Tibial nerve (tissue), 4 donors: Measurements from ENCODE around the gene FGGY. TPM values are rescaled to one million over a fixed set of nuclear protein-coding genes. Genes with fewer than 3 reads are reported as not detected.

ENCODE experiments used
- DNase-seq, 2 donors: peaks; one replicate each; pipeline ENCODE4 v3.0.0-alpha.2; 2019; ENCODE audit warnings: low spot score in 2 of 2
- H3K27ac ChIP-seq, 4 donors: fragments of 200-600 bp; sonication (generic) in 3 of 4; one replicate each; pipeline ENCODE4 v1.5.1; 2017 to 2019; ENCODE audit warnings: mild to moderate bottlenecking in 1 of 4
- H3K27me3 ChIP-seq, 2 donors: fragments of 200-600 bp; sonication (generic) in 1 of 2; one replicate each; pipeline versions ENCODE4 v1.5.1 to v1.6.0; 2017 to 2019
- H3K36me3 ChIP-seq, 3 donors: fragments of 200-600 bp; sonication (generic); one replicate each; pipeline ENCODE4 v1.5.1; 2018 to 2019
- H3K4me1 ChIP-seq, 4 donors: fragments of 200-600 bp; sonication (generic) in 3 of 4; one replicate each; pipeline ENCODE4 v1.5.1; 2017 to 2019
- H3K4me3 ChIP-seq, 4 donors: fragments of 200-600 bp; sonication (generic) in 3 of 4; one replicate each; pipeline ENCODE4 v1.5.1; 2017 to 2019; ENCODE audit warnings: mild to moderate bottlenecking in 1 of 4, moderate library complexity in 1 of 4
- H3K9me3 ChIP-seq, 4 donors: fragments of 200-600 bp; sonication (generic) in 3 of 4; one replicate each; pipeline ENCODE4 v1.5.1; 2017 to 2019
- EP300 ChIP-seq, 2 donors: sonication (generic); formaldehyde crosslinking; IDR thresholded peaks; one replicate each; pipeline ENCODE4 v1.6.1; 2017; ENCODE audit warnings: antibody characterized with exemption in 2 of 2, mild to moderate bottlenecking in 1 of 2
- POLR2A ChIP-seq, 2 donors: fragments of 450-650 bp; IDR thresholded peaks; one replicate each; pipeline ENCODE4 v1.6.1; 2017; ENCODE audit warnings: antibody characterized with exemption in 2 of 2, mild to moderate bottlenecking in 2 of 2, moderate library complexity in 2 of 2
- WGBS, 2 donors: methylation state at CpG; one replicate each; pipeline ENCODE4 v1.1.5; 2018; 5-methylcytosine and 5-hydroxymethylcytosine counted together
- total RNA-seq, 4 donors: library from RNA; depleted of rRNA; stranded (reverse); fragments of >200 nt; gene quantifications; one replicate each; pipeline ENCODE4 v1.1.0, GENCODE V29; 2016
- TF ChIP-seq, protein P1 (sequence below), 5 experiments: fragments of 200-600 bp in 3 of 5; fragments of 450-650 bp in 2 of 5; sonication (generic) in 3 of 5; IDR thresholded peaks; one replicate each; pipeline ENCODE4 v1.5.1; 2016 to 2019; ENCODE audit warnings: antibody characterized with exemption in 5 of 5, mild to moderate bottlenecking in 3 of 5, moderate library complexity in 2 of 5

Gene FGGY
- total RNA-seq, 4 donors from 2014 or later = 27.0 to 40.6 (median 32.9) TPM

DNA sequence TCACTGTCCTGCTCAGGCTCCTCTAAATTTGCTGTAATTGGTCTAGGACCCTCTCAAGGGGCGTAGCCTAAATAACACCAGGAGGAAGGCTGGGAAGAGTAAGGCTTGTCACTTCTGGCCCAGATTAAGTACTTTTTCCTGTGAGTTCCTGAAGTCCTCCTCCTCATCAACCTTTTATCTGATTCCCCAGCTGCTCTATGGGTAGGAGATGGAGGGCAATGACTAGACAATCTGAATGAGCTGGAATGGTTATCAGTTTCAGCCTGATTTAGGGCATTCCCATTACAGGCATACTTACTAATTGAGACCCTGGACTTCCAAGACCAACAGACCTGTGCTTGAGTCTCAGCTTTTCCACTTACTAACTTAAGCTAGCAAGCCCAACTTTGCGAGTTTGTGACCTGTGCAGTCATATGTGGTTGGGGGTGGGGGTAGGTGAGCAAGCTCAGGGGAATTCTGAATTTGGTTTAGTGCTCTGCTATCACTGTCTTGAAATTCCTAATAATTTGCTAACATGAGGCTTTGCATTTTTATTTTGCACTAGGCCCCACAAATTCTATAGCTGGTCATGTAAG is 18.0 kb upstream of the FGGY start:
- Histone ChIP-seq H3K4me3 (no peak overlapping the region), H3K4me1 (no peaks in the 10 kb centered on the region), H3K27me3 (no peaks in the 10 kb centered on the region), H3K27ac (no peak overlapping the region), H3K9me3 (no peaks in the 10 kb centered on the region), H3K36me3 (no peaks in the 10 kb centered on the region)
- 97 to 100% methylated on average over 2 of the region's 2 CpGs for WGBS, 2 donors
- DNase-seq = no peak
- no peak for TF ChIP-seq POLR2A (IDR thresholded peaks at IDR 0.05)
- TF ChIP-seq EP300 (IDR thresholded peaks at IDR 0.05) = no peak
- TF ChIP-seq, protein P1, sequence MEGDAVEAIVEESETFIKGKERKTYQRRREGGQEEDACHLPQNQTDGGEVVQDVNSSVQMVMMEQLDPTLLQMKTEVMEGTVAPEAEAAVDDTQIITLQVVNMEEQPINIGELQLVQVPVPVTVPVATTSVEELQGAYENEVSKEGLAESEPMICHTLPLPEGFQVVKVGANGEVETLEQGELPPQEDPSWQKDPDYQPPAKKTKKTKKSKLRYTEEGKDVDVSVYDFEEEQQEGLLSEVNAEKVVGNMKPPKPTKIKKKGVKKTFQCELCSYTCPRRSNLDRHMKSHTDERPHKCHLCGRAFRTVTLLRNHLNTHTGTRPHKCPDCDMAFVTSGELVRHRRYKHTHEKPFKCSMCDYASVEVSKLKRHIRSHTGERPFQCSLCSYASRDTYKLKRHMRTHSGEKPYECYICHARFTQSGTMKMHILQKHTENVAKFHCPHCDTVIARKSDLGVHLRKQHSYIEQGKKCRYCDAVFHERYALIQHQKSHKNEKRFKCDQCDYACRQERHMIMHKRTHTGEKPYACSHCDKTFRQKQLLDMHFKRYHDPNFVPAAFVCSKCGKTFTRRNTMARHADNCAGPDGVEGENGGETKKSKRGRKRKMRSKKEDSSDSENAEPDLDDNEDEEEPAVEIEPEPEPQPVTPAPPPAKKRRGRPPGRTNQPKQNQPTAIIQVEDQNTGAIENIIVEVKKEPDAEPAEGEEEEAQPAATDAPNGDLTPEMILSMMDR (IDR thresholded peaks at IDR 0.05) = no peak

- DNase-seq = no peak
- Histone ChIP-seq H3K9me3 (no peaks in the 10 kb centered on the region), H3K27me3 (no peaks in the 10 kb centered on the region), H3K27ac (no peak overlapping the region), H3K4me1 (no peaks in the 10 kb centered on the region), H3K4me3 (no peak overlapping the region), H3K36me3 (no peaks in the 10 kb centered on the region)
- TF ChIP-seq POLR2A (IDR thresholded peaks at IDR 0.05) (no peak), EP300 (IDR thresholded peaks at IDR 0.05) (no peak)
- TF ChIP-seq, protein P1 (IDR thresholded peaks at IDR 0.05) = no peak
- WGBS, 2 donors = 75 to 82% methylated on average over 5 of the region's 5 CpGs
These were observed 17.2 kb upstream of the FGGY start for GRCh38 chr1:59279645-59280044.

DNA sequence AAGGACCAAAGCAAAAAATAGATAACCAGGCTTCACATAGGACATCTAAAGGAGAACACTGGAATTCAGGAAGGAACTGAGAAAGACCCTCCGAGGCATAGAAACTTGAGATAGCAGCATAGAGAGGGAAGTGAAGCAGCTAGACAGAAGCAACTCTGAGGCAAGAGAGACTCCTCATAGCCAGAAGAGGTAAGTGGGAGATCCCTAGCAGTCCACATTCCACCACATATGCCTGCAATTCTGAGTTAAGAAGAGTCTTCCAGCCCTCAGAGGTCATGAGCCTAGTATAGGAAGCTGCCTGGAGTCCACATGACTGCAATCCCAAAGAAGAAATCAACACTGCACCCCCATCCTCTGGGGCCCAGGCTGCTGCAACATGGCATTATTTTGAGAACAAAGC is 13.9 kb upstream of the FGGY start:
- 68 to 77% methylated on average over 1 of the region's 1 CpG for WGBS, 2 donors
- H3K36me3 ChIP-seq = no peaks in the 10 kb centered on the region
- H3K9me3 ChIP-seq = no peaks in the 10 kb centered on the region
- no peaks in the 10 kb centered on the region for H3K4me1 ChIP-seq
- H3K27me3 ChIP-seq = no peaks in the 10 kb centered on the region
- no peak for DNase-seq
- H3K4me3 ChIP-seq = no peak overlapping the region
- TF ChIP-seq, protein P1 (IDR thresholded peaks at IDR 0.05) = no peak
- no peak for TF ChIP-seq POLR2A (IDR thresholded peaks at IDR 0.05)
- TF ChIP-seq EP300 (IDR thresholded peaks at IDR 0.05) = no peak
- no peak overlapping the region for H3K27ac ChIP-seq

DNA sequence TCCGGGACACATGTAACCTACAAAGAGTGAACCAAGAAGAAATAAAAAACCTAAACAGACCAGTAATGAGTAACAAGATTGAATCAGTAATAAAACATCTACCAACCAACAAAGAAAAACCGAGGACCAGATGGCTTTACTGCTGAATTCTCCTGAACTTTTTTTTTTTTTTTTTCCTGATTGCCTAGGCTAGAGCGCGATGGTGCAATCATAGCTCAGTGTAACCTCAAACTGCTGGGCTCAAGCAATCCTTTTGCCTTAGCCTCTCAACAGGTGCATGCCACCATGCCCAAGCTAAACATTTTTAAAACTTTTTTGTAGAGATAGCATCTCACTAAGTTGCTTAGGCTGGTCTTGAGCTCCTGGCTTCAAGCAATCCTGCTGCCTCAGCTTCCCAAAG is 11.2 kb upstream of the FGGY start:
- Histone ChIP-seq H3K27ac (no peak overlapping the region), H3K36me3 (no peaks in the 10 kb centered on the region), H3K9me3 (no peaks in the 10 kb centered on the region), H3K4me3 (no peak overlapping the region), H3K27me3 (no peaks in the 10 kb centered on the region), H3K4me1 (no peaks in the 10 kb centered on the region)
- DNase-seq = no peak
- 80 to 82% methylated on average over 4 of the region's 4 CpGs for WGBS, 2 donors
- TF ChIP-seq, protein P1 (IDR thresholded peaks at IDR 0.05) = no peak

DNA sequence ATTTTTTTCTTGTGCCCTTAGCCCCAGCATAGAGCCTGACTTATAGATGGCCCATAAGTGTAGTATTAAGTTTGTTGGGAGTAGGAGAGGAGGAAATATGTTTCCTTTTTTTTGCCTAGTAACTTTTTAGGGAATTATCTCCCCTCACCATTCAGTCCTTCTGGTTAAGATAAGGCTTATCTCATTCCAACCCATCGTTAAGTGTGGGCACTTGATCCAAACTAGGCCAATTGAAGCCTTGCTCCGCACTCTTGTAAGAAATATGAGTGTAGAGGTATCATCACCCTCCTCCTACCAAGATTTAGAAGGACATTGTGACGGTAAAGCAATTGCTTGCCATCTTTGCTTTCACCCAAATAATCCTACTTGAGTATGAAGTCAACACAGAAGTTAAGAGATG is 8.8 kb upstream of the FGGY start:
- no peaks in the 10 kb centered on the region for H3K9me3 ChIP-seq
- H3K4me1 ChIP-seq = peaks cover 0 to 7% (median 0%) of the 10 kb centered on the region in 4 donors
- DNase-seq = no peak
- TF ChIP-seq POLR2A (IDR thresholded peaks at IDR 0.05) (no peak), EP300 (IDR thresholded peaks at IDR 0.05) (no peak)
- TF ChIP-seq, protein P1 (IDR thresholded peaks at IDR 0.05) = no peak
- no peaks in the 10 kb centered on the region for H3K36me3 ChIP-seq
- no peaks in the 10 kb centered on the region for H3K27me3 ChIP-seq
- WGBS, 2 donors = 97% methylated on average over 3 of the region's 3 CpGs
- no peak overlapping the region for H3K27ac ChIP-seq
- H3K4me3 ChIP-seq = no peak overlapping the region
